Thoracic aorta (tissue), 2 donors: Measurements from ENCODE around the gene CYBC1. TPM values are rescaled to one million over a fixed set of nuclear protein-coding genes. Genes with fewer than 3 reads are reported as not detected.
A peak's percentile ranks its signal among the peaks of the same experiment; 100 is the strongest.

Experiments used
- ATAC-seq: fragments of 150-250 bp; one replicate; pipeline ENCODE4 v1.8.0; 2017; ENCODE audit warnings: low read depth; ENCODE audit not compliant: insufficient number of reproducible peaks, low FRiP score
- DNase-seq: peaks from one replicate; pipeline ENCODE4 v3.0.0-alpha.2; 2020; ENCODE audit warnings: low spot score
- H3K27ac ChIP-seq, 2 donors: fragments of 200-600 bp; sonication (generic); 1 replicate in 1 of 2; 2 replicates in 1 of 2; pipeline ENCODE4 v1.5.1; 2016; ENCODE audit warnings: mild to moderate bottlenecking in 2 of 2, moderate library complexity in 2 of 2
- H3K27me3 ChIP-seq: fragments of 200-600 bp; sonication (generic); replicated peaks from 2 replicates; pipeline ENCODE4 v1.6.0; 2016; ENCODE audit warnings: mild to moderate bottlenecking; ENCODE audit not compliant: insufficient read depth
- H3K36me3 ChIP-seq: fragments of 200-600 bp; sonication (generic); one replicate; pipeline ENCODE4 v1.5.1; 2016
- H3K4me1 ChIP-seq, 2 donors: fragments of 200-600 bp; sonication (generic); 1 replicate in 1 of 2; 2 replicates in 1 of 2; pipeline versions ENCODE4 v1.5.1 to v1.6.0; 2016; ENCODE audit warnings: low read depth in 2 of 2, mild to moderate bottlenecking in 1 of 2; ENCODE audit not compliant: control insufficient read depth in 1 of 2
- H3K4me3 ChIP-seq: fragments of 200-600 bp; sonication (generic); 2 replicates; pipeline ENCODE4 v1.5.1; 2016; ENCODE audit warnings: mild to moderate bottlenecking
- H3K9me3 ChIP-seq: fragments of 200-600 bp; sonication (generic); 2 replicates; pipeline ENCODE4 v1.5.1; 2016
- CTCF ChIP-seq: fragments of 200-600 bp; sonication (generic); IDR thresholded peaks from one replicate; pipeline ENCODE4 v1.5.1; 2019; ENCODE audit warnings: antibody characterized with exemption
- total RNA-seq, 2 donors: library from RNA; depleted of rRNA; stranded (reverse); fragments of >200 nt; gene quantifications; one replicate each; pipeline versions ENCODE4 v1.1.0 to v1.2.3, GENCODE V29; 2016

Gene CYBC1
- total RNA-seq, 2 donors from 2014 or later = 84.6 to 178 TPM

GRCh38 chr17:82490512-82491195, 40.1 kb upstream of the CYBC1 start:
- ATAC-seq = no peak
- Histone ChIP-seq H3K36me3 (peaks cover 8% of the 10 kb centered on the region), H3K9me3 (no peaks in the 10 kb centered on the region), H3K4me3 (no peak overlapping the region), H3K27me3 (no peaks in the 10 kb centered on the region), H3K27ac (peak overlapping the region; percentile 88 to 97), H3K4me1 (peaks cover 3 to 43% of the 10 kb centered on the region in 2 donors)
- DNase-seq = no peak
- TF ChIP-seq CTCF = no peak

GRCh38 chr17:82489851-82490511, 39.4 kb upstream of the CYBC1 start:
- peak overlapping the region; percentile 88 to 97 for H3K27ac ChIP-seq
- TF ChIP-seq CTCF = no peak

GRCh38 chr17:82489117-82489516, 38.6 kb upstream of the CYBC1 start:
- H3K27ac ChIP-seq = peak overlapping the region; percentile 88 to 97
- no peaks in the 10 kb centered on the region for H3K9me3 ChIP-seq
- peak; percentile 79 for DNase-seq
- peaks cover 2 to 39% of the 10 kb centered on the region in 2 donors for H3K4me1 ChIP-seq
- H3K36me3 ChIP-seq = peaks cover 23% of the 10 kb centered on the region
- ATAC-seq = peak; percentile 79
- no peak for TF ChIP-seq CTCF
- H3K27me3 ChIP-seq = no peaks in the 10 kb centered on the region
- no peak overlapping the region for H3K4me3 ChIP-seq

More at GRCh38 chr17:82489851-82490511, 39.4 kb upstream of the CYBC1 start:
- H3K4me3 ChIP-seq = no peak overlapping the region
- no peak for DNase-seq
- no peak for ATAC-seq
- H3K4me1 ChIP-seq = peaks cover 3 to 43% of the 10 kb centered on the region in 2 donors
- peaks cover 14% of the 10 kb centered on the region for H3K36me3 ChIP-seq
- H3K27me3 ChIP-seq = no peaks in the 10 kb centered on the region
- no peaks in the 10 kb centered on the region for H3K9me3 ChIP-seq

- ATAC-seq (no peak), DNase-seq (no peak)
- TF ChIP-seq CTCF = no peak
- Histone ChIP-seq H3K4me1 (peaks cover 0 to 27% of the 10 kb centered on the region in 2 donors), H3K36me3 (peaks cover 34% of the 10 kb centered on the region), H3K9me3 (no peaks in the 10 kb centered on the region), H3K27ac (peak overlapping the region; percentile 88 to 97), H3K4me3 (no peak overlapping the region), H3K27me3 (no peaks in the 10 kb centered on the region)
Observed at GRCh38 chr17:82487910-82488309, 37.4 kb upstream of the CYBC1 start.

GRCh38 chr17:82486231-82487094, 35.9 kb upstream of the CYBC1 start:
- Histone ChIP-seq H3K4me3 (no peak overlapping the region), H3K4me1 (peaks cover 0 to 25% of the 10 kb centered on the region in 2 donors), H3K36me3 (peaks cover 42% of the 10 kb centered on the region), H3K9me3 (no peaks in the 10 kb centered on the region), H3K27ac (peak overlapping the region in 1 of 2 donors; percentile 23), H3K27me3 (no peaks in the 10 kb centered on the region)
- TF ChIP-seq CTCF = no peak
- DNase-seq (no peak), ATAC-seq (no peak)
